ENCODE measurements around the gene ZNF850. TPM values are rescaled to one million over a fixed set of nuclear protein-coding genes. Genes with fewer than 3 reads are reported as not detected.

The ZNF850 gene
- total and polyA plus RNA-seq, 9 of the 15 experiments (the other 6 are each of a cell fraction or from before 2014, with no cell fraction given) = 1.2 to 13.0 (median 5.9) TPM

DNA sequence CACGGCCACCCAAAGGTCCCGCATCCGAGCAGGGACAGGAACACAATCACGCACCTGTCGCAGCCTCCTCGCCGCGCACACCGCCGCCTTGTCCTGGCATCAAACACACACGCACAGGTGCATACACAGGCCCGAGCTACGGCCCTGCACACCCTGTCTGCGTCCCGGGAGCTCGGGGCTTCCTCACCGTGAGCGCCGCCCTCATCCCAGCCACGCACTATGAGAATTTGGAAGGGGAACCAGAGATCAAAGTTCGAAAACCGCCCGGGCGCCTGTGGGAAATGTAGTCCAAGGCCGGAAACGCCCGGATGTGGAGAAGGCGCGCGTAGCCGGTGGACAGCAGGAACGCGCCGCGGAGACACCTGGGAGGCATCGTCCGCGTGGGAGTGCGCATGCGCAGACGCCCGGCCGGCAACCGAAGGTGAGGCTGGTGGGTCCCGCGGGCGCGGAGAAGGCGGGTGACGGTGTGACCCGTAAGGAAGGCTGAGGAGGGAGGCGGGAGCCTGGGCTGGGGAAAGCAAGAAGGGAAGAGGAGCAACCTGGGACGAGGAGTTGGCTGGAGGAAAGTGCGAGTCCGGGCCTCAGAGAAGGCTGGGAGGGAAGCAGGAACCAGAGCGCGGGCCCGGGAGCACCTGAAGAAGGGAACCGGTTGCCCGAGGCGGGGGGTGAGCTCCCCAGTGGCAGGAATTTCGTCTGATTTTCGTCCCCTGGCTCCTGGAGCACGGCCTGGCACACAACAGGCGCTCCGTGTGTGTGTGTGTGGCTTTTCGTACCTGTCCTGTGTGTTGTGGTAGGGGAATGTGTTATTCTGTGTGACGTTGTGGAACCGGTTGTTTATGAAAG lies 85.2 kb downstream of the ZNF850 start, which contains the start of gene ZNF567 (continued):
- TF ChIP-seq, protein P1, sequence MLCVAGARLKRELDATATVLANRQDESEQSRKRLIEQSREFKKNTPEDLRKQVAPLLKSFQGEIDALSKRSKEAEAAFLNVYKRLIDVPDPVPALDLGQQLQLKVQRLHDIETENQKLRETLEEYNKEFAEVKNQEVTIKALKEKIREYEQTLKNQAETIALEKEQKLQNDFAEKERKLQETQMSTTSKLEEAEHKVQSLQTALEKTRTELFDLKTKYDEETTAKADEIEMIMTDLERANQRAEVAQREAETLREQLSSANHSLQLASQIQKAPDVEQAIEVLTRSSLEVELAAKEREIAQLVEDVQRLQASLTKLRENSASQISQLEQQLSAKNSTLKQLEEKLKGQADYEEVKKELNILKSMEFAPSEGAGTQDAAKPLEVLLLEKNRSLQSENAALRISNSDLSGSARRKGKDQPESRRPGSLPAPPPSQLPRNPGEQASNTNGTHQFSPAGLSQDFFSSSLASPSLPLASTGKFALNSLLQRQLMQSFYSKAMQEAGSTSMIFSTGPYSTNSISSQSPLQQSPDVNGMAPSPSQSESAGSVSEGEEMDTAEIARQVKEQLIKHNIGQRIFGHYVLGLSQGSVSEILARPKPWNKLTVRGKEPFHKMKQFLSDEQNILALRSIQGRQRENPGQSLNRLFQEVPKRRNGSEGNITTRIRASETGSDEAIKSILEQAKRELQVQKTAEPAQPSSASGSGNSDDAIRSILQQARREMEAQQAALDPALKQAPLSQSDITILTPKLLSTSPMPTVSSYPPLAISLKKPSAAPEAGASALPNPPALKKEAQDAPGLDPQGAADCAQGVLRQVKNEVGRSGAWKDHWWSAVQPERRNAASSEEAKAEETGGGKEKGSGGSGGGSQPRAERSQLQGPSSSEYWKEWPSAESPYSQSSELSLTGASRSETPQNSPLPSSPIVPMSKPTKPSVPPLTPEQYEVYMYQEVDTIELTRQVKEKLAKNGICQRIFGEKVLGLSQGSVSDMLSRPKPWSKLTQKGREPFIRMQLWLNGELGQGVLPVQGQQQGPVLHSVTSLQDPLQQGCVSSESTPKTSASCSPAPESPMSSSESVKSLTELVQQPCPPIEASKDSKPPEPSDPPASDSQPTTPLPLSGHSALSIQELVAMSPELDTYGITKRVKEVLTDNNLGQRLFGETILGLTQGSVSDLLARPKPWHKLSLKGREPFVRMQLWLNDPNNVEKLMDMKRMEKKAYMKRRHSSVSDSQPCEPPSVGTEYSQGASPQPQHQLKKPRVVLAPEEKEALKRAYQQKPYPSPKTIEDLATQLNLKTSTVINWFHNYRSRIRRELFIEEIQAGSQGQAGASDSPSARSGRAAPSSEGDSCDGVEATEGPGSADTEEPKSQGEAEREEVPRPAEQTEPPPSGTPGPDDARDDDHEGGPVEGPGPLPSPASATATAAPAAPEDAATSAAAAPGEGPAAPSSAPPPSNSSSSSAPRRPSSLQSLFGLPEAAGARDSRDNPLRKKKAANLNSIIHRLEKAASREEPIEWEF (CRISPR knock-in tag; IDR thresholded peaks at IDR 0.05) = no peak
- TF ChIP-seq ZNF217 (CRISPR knock-in tag; IDR thresholded peaks at IDR 0.05) (no peak), YBX1 (IDR thresholded peaks at IDR 0.05) (no peak), CBFA2T3 (IDR thresholded peaks at IDR 0.05) (no peak), HDAC3 (IDR thresholded peaks at IDR 0.05; ENCODE audit: borderline replicate concordance, partially characterized antibody) (no peak), CXXC5 (CRISPR knock-in tag; IDR thresholded peaks at IDR 0.05) (peak; percentile 88), HDAC6 (IDR thresholded peaks at IDR 0.05; ENCODE audit: low read depth, low read length) (no peak), HMG20B (CRISPR knock-in tag; IDR thresholded peaks at IDR 0.05) (no peak), PHTF2 (CRISPR knock-in tag; IDR thresholded peaks at IDR 0.05) (no peak), XRCC3 (IDR thresholded peaks at IDR 0.05) (no peak), BRD9 (IDR thresholded peaks at IDR 0.05; ENCODE audit: low read depth, partially characterized antibody) (no peak), POLR2G (IDR thresholded peaks at IDR 0.05; ENCODE audit: low read depth, low read length) (peak; percentile 91), L3MBTL2 (IDR thresholded peaks at IDR 0.05) (peak; percentile 64), RCOR1 (IDR thresholded peaks at IDR 0.05; ENCODE audit: borderline replicate concordance in 1 of 2, low read depth in 2 of 2, low read length in 2 of 2) (no peak; a peak in 1 of 4 replicates), HLTF (IDR thresholded peaks at IDR 0.05) (no peak), KDM2B (CRISPR knock-in tag; IDR thresholded peaks at IDR 0.05) (no peak)
- TF ChIP-seq, protein P2, sequence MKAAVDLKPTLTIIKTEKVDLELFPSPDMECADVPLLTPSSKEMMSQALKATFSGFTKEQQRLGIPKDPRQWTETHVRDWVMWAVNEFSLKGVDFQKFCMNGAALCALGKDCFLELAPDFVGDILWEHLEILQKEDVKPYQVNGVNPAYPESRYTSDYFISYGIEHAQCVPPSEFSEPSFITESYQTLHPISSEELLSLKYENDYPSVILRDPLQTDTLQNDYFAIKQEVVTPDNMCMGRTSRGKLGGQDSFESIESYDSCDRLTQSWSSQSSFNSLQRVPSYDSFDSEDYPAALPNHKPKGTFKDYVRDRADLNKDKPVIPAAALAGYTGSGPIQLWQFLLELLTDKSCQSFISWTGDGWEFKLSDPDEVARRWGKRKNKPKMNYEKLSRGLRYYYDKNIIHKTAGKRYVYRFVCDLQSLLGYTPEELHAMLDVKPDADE (conservative IDR thresholded peaks at IDR 0.05; ENCODE audit: control insufficient read depth, low read depth, low read length) = peak; percentile 69; the same call in 1 of the 2 replicates
- TF ChIP-seq, protein P3, sequence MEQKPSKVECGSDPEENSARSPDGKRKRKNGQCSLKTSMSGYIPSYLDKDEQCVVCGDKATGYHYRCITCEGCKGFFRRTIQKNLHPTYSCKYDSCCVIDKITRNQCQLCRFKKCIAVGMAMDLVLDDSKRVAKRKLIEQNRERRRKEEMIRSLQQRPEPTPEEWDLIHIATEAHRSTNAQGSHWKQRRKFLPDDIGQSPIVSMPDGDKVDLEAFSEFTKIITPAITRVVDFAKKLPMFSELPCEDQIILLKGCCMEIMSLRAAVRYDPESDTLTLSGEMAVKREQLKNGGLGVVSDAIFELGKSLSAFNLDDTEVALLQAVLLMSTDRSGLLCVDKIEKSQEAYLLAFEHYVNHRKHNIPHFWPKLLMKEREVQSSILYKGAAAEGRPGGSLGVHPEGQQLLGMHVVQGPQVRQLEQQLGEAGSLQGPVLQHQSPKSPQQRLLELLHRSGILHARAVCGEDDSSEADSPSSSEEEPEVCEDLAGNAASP (IDR thresholded peaks at IDR 0.05) = no peak
- TF ChIP-seq, protein P4, sequence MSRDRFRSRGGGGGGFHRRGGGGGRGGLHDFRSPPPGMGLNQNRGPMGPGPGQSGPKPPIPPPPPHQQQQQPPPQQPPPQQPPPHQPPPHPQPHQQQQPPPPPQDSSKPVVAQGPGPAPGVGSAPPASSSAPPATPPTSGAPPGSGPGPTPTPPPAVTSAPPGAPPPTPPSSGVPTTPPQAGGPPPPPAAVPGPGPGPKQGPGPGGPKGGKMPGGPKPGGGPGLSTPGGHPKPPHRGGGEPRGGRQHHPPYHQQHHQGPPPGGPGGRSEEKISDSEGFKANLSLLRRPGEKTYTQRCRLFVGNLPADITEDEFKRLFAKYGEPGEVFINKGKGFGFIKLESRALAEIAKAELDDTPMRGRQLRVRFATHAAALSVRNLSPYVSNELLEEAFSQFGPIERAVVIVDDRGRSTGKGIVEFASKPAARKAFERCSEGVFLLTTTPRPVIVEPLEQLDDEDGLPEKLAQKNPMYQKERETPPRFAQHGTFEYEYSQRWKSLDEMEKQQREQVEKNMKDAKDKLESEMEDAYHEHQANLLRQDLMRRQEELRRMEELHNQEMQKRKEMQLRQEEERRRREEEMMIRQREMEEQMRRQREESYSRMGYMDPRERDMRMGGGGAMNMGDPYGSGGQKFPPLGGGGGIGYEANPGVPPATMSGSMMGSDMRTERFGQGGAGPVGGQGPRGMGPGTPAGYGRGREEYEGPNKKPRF (IDR thresholded peaks at IDR 0.05; ENCODE audit: low read depth, low read length) = no peak

All from K562 (cell line).